ENCODE results near the gene MYCBP2.

- TF ChIP-seq CTCF (conservative IDR thresholded peaks at IDR 0.05 in 1 of 2, IDR thresholded peaks at IDR 0.05 in 1 of 2; ENCODE audit: extremely low read depth in 1 of 2, insufficient read depth in 1 of 2, low read depth in 1 of 2, low read length in 2 of 2) (no peak), EZH2 (IDR thresholded peaks at IDR 0.05; ENCODE audit: borderline replicate concordance, low read length) (no peak)
Observed at GRCh38 chr13:77333594-77333993, 6.7 kb upstream of the MYCBP2 start.
